Measurements from ENCODE around the gene NEUROD2.

- no peak for TF ChIP-seq CTCF (IDR thresholded peaks at IDR 0.05)
- TF ChIP-seq POLR2AphosphoS5 (IDR thresholded peaks at IDR 0.05; ENCODE audit: low read depth, low read length) = no peak
- no peak for TF ChIP-seq TCF7L2 (IDR thresholded peaks at IDR 0.05; ENCODE audit: low read depth, low read length)
- no peak for TF ChIP-seq SIN3A (IDR thresholded peaks at IDR 0.05; ENCODE audit: borderline replicate concordance, insufficient read depth, low read depth, low read length)
- TF ChIP-seq REST (IDR thresholded peaks at IDR 0.05; ENCODE audit: insufficient read depth in 1 of 2, low read depth in 2 of 2, low read length in 1 of 2) = no peak
Observed at GRCh38 chr17:39640591-39641031, 32.9 kb upstream of the NEUROD2 start.
